ENCODE results near the gene COL5A1.

DNA sequence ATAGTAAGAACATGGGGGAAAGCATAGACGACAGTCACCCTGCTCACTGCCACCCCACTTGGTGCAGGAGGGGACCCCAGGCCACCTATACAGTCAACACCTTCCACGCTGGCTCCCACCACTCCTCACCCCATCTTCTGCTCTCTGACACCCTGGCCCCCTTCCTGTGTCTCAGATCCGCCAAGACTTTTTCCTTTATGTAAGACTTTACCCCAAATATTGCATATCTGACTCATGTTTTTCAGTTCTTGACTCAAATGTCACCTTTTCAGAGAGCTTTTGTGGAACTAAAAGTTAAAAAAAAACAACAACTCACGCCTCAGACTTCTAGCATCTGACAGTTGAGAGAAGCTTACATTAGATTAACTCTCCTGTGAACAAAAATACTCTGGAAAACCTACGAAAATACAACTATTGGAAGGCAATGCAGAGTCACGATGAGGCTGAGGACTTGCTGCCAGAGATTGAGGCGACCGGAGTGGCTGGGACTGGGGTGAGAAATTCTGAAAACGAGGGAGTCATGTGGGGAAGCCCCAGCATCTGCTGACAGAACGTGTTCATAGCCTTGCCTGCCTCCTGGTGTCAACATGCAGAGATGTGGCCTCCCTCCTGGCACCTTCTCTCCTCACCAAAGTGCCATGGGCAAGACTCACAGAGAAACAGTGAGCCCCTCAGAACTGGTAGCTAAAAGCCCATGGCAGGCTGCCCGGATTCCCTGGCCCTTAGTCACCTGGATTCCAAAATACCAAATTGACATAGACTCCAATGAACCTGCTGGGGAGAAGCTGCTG lies 216.6 kb downstream of the COL5A1 start:
- TF ChIP-seq EZH2 (IDR thresholded peaks at IDR 0.05; ENCODE audit: insufficient read depth, poor library complexity, severe bottlenecking), result no peak
- TF ChIP-seq EZH2phosphoT487 (IDR thresholded peaks at IDR 0.05; ENCODE audit: insufficient read depth, low read depth), result no peak
